ENCODE measurements around the gene ZNF101. TPM values are rescaled to one million over a fixed set of nuclear protein-coding genes. Genes with fewer than 3 reads are reported as not detected.
A peak's percentile ranks its signal among the peaks of the same experiment; 100 is the strongest.
"Not testable (repeated sequence)": the region's sequence is repeated elsewhere in the genome, so short reads cannot be mapped to it uniquely, and the experiment has no call there.

The ZNF101 gene
- total RNA-seq, 1 donor from 2014 or later, result 12.2 TPM

GRCh38 chr19:19661675-19662251, 6.9 kb upstream of the ZNF101 start:
- no peak for DNase-seq

GRCh38 chr19:19662344-19662743, 6.3 kb upstream of the ZNF101 start:
- no peak for DNase-seq

- no peak for DNase-seq
Measured at GRCh38 chr19:19662871-19663255, 5.8 kb upstream of the ZNF101 start.

- DNase-seq, result peak; percentile 97
Measured at GRCh38 chr19:19663256-19664120, 5.2 kb upstream of the ZNF101 start, which contains the start of gene ATP13A1. Gene ATP13A1, minus strand, starts transcription at chr19:19663676. Its CDS starts 10 bp downstream, at chr19:19663666.

GRCh38 chr19:19665420-19665948, 3.2 kb upstream of the ZNF101 start:
- DNase-seq, result not testable (repeated sequence)

GRCh38 chr19:19670070-19670551, 1.5 kb downstream of the ZNF101 start:
- DNase-seq, result no peak

- no peak for DNase-seq
Measured at GRCh38 chr19:19672816-19673215, 4.2 kb downstream of the ZNF101 start.

- no peak for DNase-seq
Measured at GRCh38 chr19:19674315-19674714, 5.7 kb downstream of the ZNF101 start.

GRCh38 chr19:19677579-19677978, 8.9 kb downstream of the ZNF101 start:
- DNase-seq, result no peak

GRCh38 chr19:19679176-19680073, 10.8 kb downstream of the ZNF101 start:
- DNase-seq, result no peak

- not testable (repeated sequence) for DNase-seq
Measured at GRCh38 chr19:19686119-19686518, 17.5 kb downstream of the ZNF101 start.

GRCh38 chr19:19686580-19686979, 17.9 kb downstream of the ZNF101 start:
- DNase-seq, result no peak

GRCh38 chr19:19687090-19687489, 18.5 kb downstream of the ZNF101 start:
- no peak for DNase-seq

- DNase-seq, result not testable (repeated sequence)
Measured at GRCh38 chr19:19689023-19689422, 20.4 kb downstream of the ZNF101 start.

- no peak for DNase-seq
Measured at GRCh38 chr19:19691683-19692082, 23.0 kb downstream of the ZNF101 start.

GRCh38 chr19:19696386-19696785, 27.7 kb downstream of the ZNF101 start:
- no peak for DNase-seq

- DNase-seq, result no peak
Measured at GRCh38 chr19:19697589-19697988, 28.9 kb downstream of the ZNF101 start.

GRCh38 chr19:19700493-19700892, 31.9 kb downstream of the ZNF101 start:
- not testable (repeated sequence) for DNase-seq

- no peak for DNase-seq
Measured at GRCh38 chr19:19704836-19705235, 36.2 kb downstream of the ZNF101 start.

GRCh38 chr19:19710506-19710905, 41.9 kb downstream of the ZNF101 start:
- DNase-seq, result no peak

GRCh38 chr19:19711306-19711933, 42.8 kb downstream of the ZNF101 start:
- DNase-seq, result no peak
